Thyroid gland (tissue), 4 donors: Measurements from ENCODE around the gene FARP2. TPM values are rescaled to one million over a fixed set of nuclear protein-coding genes. Genes with fewer than 3 reads are reported as not detected.

Source experiments
- DNase-seq, 2 donors: peaks; one replicate each; pipeline ENCODE4 v3.0.0-alpha.2; 2019
- H3K27ac ChIP-seq, 3 donors: fragments of 200-600 bp; sonication (generic); 1 replicate in 2 of 3; 2 replicates in 1 of 3; pipeline ENCODE4 v1.5.1; 2016 to 2019; ENCODE audit warnings: mild to moderate bottlenecking in 1 of 3, moderate library complexity in 1 of 3
- H3K27me3 ChIP-seq: fragments of 200-600 bp; sonication (generic); one replicate; pipeline ENCODE4 v1.5.1; 2019
- H3K36me3 ChIP-seq, 2 donors: fragments of 200-600 bp; sonication (generic); one replicate each; pipeline ENCODE4 v1.5.1; 2016 to 2019
- H3K4me1 ChIP-seq, 2 donors: fragments of 200-600 bp; sonication (generic); one replicate each; pipeline ENCODE4 v1.5.1; 2017 to 2019
- H3K4me3 ChIP-seq, 3 donors: fragments of 200-600 bp; sonication (generic); replicated peaks in 1 of 3; 1 replicate in 2 of 3; 2 replicates in 1 of 3; pipeline ENCODE4 v1.5.1; 2016; ENCODE audit warnings: mild to moderate bottlenecking in 1 of 3
- H3K9me3 ChIP-seq: fragments of 200-600 bp; sonication (generic); one replicate; pipeline ENCODE4 v1.5.1; 2017
- POLR2A ChIP-seq, 2 donors: fragments of 450-650 bp; IDR thresholded peaks; one replicate each; pipeline ENCODE4 v1.6.1; 2017; ENCODE audit warnings: antibody characterized with exemption in 2 of 2, mild to moderate bottlenecking in 2 of 2, moderate library complexity in 1 of 2
- WGBS, 2 donors: methylation state at CpG; one replicate each; pipeline ENCODE4 v1.1.5; 2017; 5-methylcytosine and 5-hydroxymethylcytosine counted together
- intact Hi-C: fragments of 100-400 bp; cut with DNase I; formaldehyde crosslinking; loops from one replicate; pipeline ENCODE4 v1.15.1; 2023
- total RNA-seq, 4 donors: library from RNA; depleted of rRNA; stranded (reverse); fragments of >200 nt; gene quantifications; one replicate each; pipeline ENCODE4 v1.2.3, GENCODE V29; 2016
- TF ChIP-seq, protein P1 (sequence below), 6 experiments: fragments of 200-600 bp in 3 of 6; fragments of 450-650 bp in 3 of 6; sonication (generic) in 3 of 6; IDR thresholded peaks; one replicate each; pipeline ENCODE4 v1.5.1; 2016 to 2019; ENCODE audit warnings: antibody characterized with exemption in 6 of 6, mild to moderate bottlenecking in 2 of 6, inconsistent platforms in 1 of 6, moderate library complexity in 1 of 6

FARP2 gene
- total RNA-seq, 4 donors from 2014 or later, result 16.9 to 24.1 (median 20.3) TPM

DNA sequence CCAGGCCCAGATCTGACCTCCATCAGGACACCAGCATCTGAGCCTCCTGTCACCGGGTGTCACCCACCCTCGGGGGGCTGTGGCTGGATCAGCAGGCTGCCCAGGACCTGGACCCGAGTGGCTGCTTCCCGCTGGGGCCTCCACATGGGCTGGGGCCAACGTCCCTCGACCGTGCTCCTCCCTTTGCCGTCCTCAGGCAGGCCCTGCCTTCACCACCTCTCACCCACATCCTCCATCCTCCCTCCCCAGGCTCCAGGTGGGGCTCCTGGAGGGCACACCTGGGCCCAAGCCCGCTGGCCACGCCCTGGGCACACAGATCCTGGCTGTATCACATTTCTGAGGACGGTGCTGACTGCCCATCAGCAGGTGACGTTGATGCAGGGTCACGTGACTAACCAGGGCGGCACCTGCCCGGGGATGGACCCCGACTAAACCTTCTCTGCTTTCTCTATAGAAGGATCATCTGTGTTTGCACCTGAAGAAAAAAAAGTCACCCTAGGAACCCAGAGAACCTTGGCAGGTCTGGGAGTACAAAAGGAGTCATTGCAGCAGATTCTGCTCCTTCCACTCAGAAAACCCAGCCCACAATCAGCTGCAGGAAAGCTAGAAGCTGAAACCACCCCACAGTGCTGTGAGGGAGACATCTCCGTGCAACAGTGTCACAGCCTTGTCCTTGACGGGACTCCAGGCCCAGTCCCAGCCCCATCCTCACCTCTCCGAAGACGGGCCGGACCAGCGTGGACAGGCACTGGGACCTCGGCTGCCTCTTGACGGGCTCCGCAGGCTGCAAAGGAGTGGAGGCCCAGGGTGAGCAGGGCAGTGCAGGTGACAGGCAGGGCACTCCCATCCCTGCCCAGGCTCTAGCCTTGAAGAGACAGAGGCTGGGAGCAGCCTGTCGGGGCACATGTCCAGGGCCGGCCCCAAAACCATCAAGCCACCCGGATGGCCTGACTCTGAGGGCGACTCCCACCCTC, 141.1 kb downstream of the FARP2 start:
- H3K4me1 ChIP-seq, result peaks cover 12 to 16% of the 10 kb centered on the region in 2 donors
- no peak overlapping the region for H3K4me3 ChIP-seq
- 94 to 96% methylated on average over 17 to 27 of the region's 29 CpGs for WGBS, 2 donors
- peaks cover 19 to 47% of the 10 kb centered on the region in 2 donors for H3K36me3 ChIP-seq
- no peak overlapping the region for H3K27ac ChIP-seq
- H3K27me3 ChIP-seq, result no peaks in the 10 kb centered on the region
- H3K9me3 ChIP-seq, result no peaks in the 10 kb centered on the region
- TF ChIP-seq, protein P1, sequence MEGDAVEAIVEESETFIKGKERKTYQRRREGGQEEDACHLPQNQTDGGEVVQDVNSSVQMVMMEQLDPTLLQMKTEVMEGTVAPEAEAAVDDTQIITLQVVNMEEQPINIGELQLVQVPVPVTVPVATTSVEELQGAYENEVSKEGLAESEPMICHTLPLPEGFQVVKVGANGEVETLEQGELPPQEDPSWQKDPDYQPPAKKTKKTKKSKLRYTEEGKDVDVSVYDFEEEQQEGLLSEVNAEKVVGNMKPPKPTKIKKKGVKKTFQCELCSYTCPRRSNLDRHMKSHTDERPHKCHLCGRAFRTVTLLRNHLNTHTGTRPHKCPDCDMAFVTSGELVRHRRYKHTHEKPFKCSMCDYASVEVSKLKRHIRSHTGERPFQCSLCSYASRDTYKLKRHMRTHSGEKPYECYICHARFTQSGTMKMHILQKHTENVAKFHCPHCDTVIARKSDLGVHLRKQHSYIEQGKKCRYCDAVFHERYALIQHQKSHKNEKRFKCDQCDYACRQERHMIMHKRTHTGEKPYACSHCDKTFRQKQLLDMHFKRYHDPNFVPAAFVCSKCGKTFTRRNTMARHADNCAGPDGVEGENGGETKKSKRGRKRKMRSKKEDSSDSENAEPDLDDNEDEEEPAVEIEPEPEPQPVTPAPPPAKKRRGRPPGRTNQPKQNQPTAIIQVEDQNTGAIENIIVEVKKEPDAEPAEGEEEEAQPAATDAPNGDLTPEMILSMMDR (IDR thresholded peaks at IDR 0.05), result no peak
- TF ChIP-seq POLR2A (IDR thresholded peaks at IDR 0.05), result no peak
- intact Hi-C loops, result no loop called here
- no peak for DNase-seq

DNA sequence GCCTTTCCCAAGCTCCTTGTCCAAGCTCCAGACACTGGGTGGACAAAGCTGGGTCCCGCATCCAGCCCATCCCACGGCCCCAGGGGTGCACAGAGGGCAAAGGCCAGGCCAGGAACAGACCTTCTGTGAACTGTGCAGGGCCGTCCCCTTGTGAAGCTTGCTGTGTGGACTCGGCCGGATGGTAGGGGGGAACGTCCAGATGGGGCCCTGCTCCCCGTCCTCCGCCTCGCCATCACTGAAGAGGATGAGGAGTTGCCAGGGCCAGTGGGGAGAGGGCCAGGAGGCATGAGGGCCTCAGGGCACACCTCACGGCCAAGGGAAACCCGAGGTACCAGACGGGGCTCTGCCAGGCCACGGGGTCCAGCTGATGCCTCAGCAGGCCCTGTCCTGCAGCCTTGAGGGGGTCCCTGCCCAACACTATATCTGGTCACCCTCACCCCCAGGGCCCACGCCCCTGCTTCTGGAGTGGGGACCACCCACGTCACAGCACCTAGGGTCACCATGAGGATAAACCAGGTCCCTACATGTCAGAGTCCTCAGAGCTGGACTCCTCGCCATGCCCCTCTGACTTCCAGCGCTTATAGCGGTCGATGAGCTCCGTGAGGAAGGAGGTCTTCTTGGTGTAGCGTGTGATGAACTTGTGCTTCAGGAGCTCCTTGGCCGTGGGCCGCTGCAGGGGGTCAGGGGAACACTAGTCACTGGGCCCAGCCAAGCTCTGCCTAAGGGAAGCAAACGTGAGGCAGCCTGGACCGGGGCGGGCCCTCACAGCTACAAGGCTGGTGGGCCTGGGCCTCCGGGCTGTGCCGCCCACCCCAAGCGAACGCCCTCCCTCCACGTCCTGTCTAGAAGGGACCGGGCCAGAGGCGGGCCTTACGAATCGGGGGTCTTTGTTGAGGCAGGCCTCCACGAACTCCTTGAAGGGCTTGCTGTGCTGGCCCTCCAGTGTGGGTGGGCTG, 142.3 kb downstream of the FARP2 start:
- Histone ChIP-seq H3K27ac (no peak overlapping the region), H3K27me3 (no peaks in the 10 kb centered on the region), H3K9me3 (no peaks in the 10 kb centered on the region), H3K4me3 (no peak overlapping the region), H3K4me1 (peaks cover 12 to 16% of the 10 kb centered on the region in 2 donors), H3K36me3 (peaks cover 19 to 42% of the 10 kb centered on the region in 2 donors)
- TF ChIP-seq, protein P1 (IDR thresholded peaks at IDR 0.05), result no peak
- no peak for TF ChIP-seq POLR2A (IDR thresholded peaks at IDR 0.05)
- no peak for DNase-seq
- 94 to 98% methylated on average over 18 to 23 of the region's 36 CpGs for WGBS, 2 donors
- intact Hi-C loops, result no loop called here

GRCh38 chr2:241499146-241499965, 143.3 kb downstream of the FARP2 start:
- H3K9me3 ChIP-seq, result no peaks in the 10 kb centered on the region
- H3K36me3 ChIP-seq, result peaks cover 12 to 35% of the 10 kb centered on the region in 2 donors
- WGBS, 2 donors, result 89% methylated on average over 12 to 20 of the region's 28 CpGs
- H3K27me3 ChIP-seq, result no peaks in the 10 kb centered on the region
- no peak overlapping the region for H3K27ac ChIP-seq
- peaks cover 12 to 16% of the 10 kb centered on the region in 2 donors for H3K4me1 ChIP-seq
- intact Hi-C loops, result no loop called here
- H3K4me3 ChIP-seq, result no peak overlapping the region
- DNase-seq, result no peak
- TF ChIP-seq POLR2A (IDR thresholded peaks at IDR 0.05), result no peak
- TF ChIP-seq, protein P1 (IDR thresholded peaks at IDR 0.05), result no peak

DNA sequence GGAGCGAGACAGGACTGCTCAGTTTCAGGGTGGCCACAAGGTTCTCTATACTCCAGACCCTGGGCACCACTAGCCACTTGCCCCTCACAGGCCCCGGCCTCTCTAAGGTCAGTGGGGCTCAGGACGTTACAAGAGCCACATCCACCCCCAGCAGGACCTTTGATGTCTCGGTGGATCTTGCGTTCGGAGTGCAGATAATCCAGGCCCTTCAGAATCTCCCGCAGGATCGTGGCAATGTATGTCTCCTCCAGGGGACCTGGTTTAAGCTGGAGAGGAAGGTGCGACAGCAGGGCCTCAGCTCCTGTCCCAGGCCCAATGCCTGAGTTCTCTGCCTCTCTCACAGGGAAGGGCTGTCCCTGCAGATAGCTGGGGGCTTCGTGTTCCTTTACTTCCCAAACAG, 143.9 kb downstream of the FARP2 start:
- no peaks in the 10 kb centered on the region for H3K9me3 ChIP-seq
- peaks cover 12 to 16% of the 10 kb centered on the region in 2 donors for H3K4me1 ChIP-seq
- H3K36me3 ChIP-seq, result peaks cover 5 to 30% of the 10 kb centered on the region in 2 donors
- H3K27me3 ChIP-seq, result no peaks in the 10 kb centered on the region
- no peak for DNase-seq
- intact Hi-C loops, result loop anchor here (10.0 kb wide), 1 partner anchor 195 kb away; no protein-coding TSS in a partner anchor
- H3K4me3 ChIP-seq, result no peak overlapping the region
- H3K27ac ChIP-seq, result no peak overlapping the region
- TF ChIP-seq, protein P1 (IDR thresholded peaks at IDR 0.05), result no peak
- TF ChIP-seq POLR2A (IDR thresholded peaks at IDR 0.05), result no peak
- 99 to 100% methylated on average over 8 to 10 of the region's 10 CpGs for WGBS, 2 donors
